Stimulated activated CD4-positive, alpha-beta T cell treated with anti-CD3 and anti-CD28 coated beads, Interleukin-2, amount 100 ng/mL, for 4 hours (primary cell): Measurements from ENCODE around the gene ENPP7.
A peak's percentile ranks its signal among the peaks of the same experiment; 100 is the strongest.

Experiments used
- DNase-seq: peaks from one replicate; pipeline ENCODE4 v3.0.0-alpha.2; 2020; ENCODE audit warnings: low read depth

ENPP7 gene

DNA sequence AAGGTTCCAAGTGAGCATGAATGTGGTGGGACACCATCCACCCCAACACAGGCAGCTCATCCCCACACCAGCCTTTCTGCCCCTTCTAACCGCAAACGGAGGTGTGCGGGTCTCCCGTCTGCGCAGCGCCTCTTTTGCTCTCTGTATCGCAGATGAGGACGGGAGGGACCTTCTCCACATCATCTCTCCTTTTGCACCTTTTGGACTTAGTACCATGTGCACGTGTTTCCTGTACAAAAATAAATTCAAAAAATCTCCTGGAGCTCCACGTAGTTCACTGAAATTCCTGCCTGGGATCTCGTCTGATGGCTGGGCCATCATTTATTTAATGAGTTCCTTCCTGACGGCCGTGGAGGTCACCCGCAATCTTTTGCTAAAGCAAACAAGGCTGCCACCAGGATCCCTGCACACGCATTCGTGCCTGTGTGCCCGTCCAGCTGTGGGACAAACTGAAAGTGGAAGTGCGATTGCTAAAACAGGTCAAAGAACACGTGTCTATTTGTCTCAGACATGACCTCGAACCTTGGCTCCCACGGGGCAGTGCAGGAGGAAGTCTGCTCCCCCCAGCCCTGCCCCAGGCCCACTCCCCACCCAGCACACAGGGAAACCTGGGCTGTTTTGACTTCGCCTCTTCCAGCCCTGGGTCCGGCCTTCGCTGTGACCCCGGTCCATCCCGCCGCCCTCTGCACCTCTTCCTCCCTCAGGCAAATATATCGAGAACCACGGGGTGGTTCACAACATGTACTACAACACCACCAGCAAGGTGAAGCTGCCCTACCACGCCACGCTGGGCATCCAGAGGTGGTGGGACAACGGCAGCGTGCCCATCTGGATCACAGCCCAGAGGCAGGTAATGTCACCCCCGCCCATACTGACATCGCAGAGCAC, 2.3 kb downstream of the ENPP7 start:
- DNase-seq, result peak; percentile 16

DNA sequence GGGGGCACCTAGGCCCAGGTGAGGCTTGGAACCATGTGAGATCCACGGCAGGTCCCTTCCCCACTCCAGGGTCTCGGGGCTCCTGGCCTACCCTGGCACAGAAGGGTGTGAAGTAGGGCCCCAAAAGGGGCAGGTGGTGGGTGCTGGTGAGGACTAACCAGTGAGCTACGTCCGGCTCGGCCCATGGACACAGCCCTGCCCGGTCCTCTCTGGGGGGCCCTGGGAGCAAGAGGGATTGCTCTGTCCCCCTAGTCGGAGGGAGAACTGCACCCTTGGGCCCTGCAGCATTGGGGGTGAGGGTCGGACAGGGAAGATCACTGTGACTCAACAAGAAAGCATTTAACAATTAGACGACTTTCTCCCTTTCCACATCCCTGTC, 2.9 kb downstream of the ENPP7 start:
- DNase-seq, result no peak

DNA sequence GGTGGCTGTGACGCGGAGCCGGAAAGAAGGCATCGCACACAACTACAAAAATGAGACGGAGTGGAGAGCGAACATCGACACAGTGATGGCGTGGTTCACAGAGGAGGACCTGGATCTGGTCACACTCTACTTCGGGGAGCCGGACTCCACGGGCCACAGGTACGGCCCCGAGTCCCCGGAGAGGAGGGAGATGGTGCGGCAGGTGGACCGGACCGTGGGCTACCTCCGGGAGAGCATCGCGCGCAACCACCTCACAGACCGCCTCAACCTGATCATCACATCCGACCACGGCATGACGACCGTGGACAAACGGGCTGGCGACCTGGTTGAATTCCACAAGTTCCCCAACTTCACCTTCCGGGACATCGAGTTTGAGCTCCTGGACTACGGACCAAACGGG, 4.4 kb downstream of the ENPP7 start:
- DNase-seq, result no peak

DNA sequence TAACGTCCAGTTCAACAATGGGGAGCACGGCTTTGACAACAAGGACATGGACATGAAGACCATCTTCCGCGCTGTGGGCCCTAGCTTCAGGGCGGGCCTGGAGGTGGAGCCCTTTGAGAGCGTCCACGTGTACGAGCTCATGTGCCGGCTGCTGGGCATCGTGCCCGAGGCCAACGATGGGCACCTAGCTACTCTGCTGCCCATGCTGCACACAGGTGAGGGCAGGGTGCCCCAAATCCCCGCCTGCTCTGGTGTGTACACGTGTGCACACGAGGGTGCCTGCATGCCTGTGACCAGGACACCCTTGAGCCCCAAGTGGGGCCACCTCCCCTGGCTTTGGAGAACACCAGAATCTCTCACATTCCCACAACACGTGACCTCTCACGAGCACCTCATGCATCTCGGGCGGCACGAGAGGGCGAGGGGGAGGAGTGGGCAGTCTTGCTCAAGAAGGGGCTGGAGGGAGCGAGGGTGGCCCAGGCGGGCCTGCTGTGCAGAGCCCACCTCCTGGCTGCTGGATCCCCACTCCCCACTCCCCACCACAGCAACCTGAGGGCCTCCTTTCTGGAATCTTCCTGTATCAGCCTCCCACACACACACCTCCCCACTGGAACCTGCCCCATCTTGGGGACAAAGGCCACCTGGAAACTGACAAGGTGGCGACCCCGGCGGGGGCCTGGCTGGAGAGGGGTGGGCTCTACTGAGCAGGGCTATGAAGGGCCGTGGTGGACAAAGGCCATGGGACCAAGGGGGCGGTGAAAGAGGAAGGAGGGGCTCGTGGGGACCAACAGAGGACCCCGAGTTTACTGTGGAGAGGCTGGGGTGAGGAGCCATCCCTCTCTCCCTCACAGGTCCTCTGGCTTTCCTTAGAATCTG, 6.5 kb downstream of the ENPP7 start:
- no peak for DNase-seq

DNA sequence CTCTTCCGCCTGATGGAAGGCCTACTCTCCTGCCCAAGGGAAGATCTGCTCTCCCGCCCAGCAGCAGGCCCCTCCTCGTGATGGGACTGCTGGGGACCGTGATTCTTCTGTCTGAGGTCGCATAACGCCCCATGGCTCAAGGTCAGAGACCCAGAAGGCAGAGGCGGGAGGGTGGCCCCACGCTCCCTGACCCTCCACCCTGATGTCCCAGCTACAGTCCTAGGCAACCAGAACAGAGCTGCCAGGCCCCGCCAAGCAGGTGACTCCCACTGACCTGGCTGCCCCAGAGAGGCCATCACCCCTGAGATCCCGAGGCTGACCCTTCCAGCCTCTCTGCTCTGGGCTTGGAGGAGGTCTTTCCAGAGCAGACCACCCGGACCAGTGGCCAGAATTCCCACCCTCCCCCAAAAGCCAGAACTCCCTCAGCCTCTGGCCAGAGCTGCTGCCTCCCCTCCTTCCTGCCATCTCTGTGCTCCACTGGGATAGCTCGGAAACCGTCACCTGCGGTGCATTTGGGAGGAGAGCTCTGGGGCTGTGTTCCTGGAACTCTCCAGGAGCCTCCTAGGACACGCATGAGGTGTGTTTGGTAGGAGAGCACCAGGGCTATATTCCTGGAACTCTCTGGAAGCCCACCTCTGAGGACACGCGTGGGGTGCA, 7.3 kb downstream of the ENPP7 start:
- no peak for DNase-seq

DNA sequence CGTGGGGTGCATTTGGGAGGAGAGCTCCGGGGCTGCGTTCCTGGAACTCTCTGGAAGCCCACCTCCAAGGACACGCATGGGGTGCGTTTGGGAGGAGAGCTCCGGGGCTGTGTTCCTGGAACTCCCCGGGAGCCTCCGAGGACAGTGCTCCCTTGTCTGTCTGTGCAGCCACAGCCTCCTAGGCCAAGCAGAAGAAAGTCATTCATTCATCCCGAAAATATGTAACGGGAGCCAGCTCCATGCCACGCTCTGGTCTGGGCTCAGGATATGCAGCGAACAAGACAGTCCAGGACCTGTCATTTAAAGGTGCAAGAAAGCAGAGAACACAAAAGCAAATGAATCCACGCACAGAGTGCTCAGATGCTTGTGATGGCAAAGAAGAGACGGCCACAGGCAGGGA, 7.9 kb downstream of the ENPP7 start:
- no peak for DNase-seq

DNA sequence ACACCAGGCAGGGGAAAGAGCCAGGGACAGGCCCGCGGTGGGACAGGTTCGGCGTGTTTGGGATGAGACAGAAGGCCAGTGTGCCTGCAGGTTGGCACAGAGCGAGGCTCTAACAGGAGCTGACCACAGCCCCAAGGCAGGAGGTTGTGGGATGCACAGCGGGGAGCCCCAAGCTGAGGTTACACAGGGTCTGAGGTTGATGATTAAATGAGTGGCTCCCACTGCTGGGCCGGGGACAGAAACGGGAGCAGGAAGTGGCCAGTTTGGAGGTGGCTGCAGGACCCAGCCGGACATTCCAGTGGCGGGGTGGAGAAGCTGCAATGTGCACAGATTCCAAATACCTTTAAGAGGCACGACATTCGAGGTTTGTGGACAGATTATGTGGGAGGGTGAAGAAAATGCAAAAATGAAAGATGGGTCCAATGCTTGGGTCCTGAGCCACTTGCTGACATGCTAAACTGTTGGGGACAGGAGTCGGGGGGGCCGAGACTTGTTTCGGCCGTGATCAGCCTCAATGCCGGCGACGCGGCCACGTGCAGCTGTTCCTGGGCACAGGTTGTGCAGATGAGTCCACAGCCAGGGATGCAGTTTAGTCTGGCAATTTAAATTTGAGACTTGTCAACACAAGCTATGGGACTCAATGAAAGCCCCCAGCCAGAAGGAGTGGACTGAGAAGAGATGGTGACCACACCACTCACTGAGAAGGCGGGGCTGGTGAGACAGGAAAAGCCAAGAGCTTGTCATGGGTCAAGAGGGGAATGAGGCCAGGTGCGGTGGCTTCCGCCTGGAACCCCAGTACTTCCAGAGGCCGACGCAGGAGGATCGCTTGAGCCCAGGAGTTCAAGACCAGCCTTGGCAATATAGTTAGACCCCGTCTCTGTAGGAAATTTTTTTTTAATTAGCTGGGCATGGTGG, 8.7 kb downstream of the ENPP7 start:
- no peak for DNase-seq

DNA sequence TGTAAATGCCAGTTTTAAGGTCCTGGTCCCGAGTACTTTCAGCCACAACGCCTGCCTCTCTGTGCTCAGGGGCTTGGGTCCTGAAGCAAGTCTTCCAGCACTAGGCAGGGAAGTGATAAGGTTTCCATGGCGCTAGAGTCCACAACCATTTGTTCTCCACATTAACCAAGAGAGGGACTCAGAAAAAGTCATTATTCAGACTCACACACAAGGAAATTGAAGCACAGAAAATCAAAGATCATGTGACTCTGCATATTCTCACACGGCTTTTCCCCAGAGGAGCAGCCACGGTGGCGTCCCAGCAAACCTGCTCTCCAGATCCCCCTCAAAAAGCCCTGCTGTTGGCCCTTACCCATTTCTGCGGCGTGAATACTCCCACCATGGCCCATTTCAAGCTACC, 9.7 kb downstream of the ENPP7 start:
- DNase-seq, result no peak

DNA sequence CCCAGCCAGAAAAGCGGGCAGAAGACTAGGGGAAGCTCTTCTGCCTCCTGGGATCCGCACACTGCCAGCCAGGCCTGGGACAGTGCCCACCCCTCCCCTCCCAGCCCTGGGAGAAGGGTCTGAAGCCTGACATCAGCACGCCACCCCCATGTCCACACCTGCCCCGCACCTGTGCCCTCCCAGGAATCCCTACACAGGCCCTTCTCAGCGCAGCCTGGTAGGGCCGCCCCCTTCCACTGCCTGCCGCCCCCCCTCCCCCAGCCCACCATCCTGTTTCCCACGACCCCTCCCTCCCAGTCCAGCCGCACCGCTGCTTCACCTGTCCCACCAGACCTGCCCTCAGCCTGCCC, 10.6 kb downstream of the ENPP7 start:
- DNase-seq, result no peak

DNA sequence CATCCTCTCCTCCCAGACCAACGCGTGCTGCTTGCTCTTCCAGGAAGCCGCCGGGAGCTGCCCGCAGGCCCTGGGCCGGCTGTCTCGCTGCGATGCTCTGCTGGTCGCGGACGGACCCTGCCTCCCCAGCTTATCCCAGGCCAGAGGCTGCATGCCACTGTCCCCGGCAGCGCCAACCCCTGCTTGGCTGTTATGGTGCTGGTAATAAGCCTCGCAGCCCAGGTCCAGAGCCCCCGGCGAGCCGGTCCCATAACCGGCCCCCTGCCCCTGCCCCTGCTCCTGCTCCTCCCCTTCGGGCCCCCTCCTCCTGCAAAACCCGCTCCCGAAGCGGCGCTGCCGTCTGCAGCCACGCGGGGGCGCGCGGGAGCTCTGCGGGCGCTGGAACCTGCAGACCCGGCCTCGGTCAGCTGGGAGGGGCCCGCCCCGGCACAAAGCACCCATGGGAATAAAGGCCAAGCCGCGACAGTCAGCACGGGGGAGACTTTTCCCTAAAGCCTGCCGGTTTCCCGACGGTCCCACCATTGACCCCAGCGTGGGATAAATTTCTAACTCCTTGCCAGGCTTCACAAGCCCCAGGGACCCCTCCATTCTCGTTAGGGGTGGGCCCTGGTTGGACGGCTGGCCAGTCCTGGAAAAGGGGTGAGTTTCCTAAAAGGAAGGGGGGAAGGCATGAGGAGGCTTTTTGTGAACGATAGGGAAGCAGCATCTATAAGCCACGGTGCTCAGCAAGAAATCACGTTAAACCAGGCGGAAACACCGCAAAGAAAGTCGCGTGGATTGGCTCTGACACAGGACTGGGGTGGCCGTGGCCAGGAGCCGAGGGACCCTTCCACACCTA, 11.2 kb downstream of the ENPP7 start:
- peak; percentile 58 for DNase-seq

DNA sequence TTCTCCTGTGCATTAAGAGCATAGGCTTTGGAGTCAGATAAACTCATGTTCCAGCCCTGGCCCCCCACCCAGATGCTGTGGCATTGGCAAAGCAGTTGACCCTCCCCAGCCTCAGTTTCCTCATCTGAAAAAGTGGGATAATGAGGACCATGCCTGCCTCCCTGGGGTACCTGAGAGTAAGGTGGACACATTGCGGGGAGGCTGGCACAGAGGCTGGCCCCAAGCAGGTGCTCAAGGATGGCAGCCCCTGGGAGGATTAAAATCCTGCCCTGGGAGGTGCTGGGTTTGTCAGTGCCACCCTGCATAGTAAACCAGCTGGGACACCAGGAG, 11.8 kb downstream of the ENPP7 start:
- no peak for DNase-seq

DNA sequence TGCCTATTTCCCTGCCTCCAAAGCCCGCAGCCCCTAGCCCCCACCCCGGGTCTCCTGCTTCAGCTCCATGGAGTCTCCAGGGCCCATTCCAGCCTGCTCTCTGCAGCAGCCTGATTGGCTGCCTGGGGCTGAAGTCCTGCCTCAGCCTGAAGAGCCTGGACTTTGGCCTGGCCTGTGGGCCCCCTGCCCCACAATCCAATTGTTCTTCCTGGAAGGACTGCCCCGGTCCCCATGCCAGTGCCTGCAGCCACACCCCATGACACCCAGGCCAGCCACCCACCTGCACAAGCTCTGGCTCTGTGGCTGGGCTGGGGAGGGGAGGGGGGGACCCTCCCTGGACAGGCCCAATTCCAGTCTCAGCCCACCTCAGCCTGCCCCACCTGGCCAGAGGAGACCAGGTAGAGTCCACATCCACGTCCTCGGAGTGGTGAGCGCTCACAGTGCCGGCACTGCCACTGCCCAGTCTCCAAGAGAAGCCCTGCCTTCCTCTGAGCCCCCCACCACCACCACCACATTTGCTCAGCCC, 12.3 kb downstream of the ENPP7 start:
- DNase-seq, result no peak

DNA sequence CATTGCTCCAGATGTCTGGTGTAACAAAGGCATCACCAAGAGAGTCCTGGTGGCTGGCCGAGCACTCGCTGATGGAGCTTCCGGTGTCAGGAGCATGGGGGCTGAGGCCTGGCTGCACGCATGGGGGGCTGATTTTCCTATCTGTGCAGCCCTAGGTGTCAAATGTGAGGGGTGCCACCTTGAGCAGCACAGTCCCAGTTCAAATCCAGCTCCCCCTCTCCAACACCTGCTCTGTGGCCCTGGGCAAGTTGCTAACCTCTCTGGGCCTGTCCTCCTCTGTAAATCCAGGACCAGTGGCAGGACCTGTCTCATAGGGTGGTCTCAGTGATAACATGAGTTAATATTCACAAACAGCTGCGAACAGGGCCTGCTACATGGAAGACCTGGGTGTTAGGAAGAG, 12.9 kb downstream of the ENPP7 start:
- no peak for DNase-seq

DNA sequence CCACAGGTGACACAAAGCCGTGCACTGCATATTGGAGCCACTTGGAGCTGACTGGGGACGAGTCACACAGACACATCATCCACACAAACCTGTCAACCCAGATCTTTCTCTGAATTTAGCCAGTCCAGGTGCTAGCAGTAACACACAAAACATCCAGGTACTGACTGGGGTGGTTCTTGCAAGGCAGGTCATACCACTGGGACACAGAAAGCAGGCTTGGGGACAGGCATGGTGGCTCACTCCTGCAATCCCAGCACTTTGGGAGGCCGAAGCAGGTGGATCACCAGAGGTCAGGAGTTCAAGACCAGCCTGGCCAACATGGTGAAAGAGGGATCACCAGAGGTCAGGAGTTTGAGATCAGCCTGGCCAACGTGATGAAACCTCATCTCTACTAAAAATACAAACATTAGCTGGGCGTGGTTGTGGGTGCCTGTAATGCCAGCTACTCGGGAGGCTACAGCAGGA, 14.9 kb downstream of the ENPP7 start:
- DNase-seq, result no peak

DNA sequence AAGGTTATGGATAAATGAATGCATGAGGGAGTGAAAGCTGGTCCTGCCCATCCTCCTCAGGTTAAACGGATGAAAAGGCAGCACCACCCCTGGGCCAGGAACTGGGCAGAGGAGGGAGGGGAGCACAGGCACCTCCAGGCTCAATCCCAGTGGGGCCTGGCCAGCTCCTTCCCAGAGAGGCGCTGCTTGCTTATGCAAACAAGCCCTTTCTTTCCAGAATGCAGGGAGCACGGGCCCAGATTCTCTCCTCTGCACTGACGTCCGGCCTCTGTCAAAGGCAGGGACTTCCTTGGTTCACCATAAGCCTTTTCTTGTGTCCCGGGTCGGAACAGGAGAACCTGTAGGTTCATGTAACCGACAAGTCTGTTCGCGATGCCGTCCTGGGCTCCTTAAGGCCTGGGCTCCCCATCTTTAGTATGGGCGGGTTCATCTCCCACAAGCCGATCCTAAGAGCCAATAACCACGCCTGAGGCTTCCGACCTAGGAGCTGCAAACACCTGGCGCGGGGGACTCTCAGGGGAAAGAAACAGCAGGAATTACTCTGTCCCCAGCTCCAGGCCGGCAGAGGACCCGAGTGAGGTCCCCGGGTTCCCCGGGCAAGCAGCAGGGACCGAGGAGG, 16.3 kb downstream of the ENPP7 start:
- no peak for DNase-seq

DNA sequence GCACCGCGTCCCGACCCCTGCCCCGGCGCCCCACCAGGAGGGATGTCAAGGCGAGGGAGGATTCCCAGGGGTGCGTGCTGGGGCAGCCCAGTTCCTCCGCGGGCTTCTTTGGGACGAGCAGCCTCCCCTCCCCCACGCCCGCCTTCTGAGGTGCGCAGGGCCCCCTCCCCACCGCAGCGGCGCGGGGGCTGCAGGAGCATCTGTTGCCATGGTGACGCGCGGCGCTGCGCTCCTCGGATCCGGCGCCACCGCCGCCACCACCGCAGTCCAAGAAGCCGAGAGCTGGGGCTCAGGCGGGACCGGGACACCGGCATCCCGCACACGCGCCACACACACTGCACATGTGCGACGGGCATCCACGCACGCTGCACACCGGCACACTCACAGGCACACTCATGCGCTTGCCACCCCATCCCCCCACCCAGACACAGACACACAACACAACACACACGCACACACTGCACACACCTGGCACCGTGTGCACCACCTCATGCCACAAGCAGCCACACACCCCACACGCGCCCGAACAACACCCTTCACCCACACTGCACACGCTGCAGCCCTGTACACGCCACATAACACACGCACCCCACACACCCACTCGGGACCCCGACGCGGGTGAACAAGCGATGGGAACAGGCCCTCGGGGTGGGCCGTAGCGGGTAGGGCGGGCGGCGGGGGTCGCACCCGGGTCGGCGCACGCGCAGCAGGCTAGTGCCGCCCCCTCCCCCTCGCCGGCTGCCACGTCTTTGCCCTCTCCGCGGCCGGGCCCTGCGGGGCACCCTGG, 17.0 kb downstream of the ENPP7 start:
- no peak for DNase-seq

DNA sequence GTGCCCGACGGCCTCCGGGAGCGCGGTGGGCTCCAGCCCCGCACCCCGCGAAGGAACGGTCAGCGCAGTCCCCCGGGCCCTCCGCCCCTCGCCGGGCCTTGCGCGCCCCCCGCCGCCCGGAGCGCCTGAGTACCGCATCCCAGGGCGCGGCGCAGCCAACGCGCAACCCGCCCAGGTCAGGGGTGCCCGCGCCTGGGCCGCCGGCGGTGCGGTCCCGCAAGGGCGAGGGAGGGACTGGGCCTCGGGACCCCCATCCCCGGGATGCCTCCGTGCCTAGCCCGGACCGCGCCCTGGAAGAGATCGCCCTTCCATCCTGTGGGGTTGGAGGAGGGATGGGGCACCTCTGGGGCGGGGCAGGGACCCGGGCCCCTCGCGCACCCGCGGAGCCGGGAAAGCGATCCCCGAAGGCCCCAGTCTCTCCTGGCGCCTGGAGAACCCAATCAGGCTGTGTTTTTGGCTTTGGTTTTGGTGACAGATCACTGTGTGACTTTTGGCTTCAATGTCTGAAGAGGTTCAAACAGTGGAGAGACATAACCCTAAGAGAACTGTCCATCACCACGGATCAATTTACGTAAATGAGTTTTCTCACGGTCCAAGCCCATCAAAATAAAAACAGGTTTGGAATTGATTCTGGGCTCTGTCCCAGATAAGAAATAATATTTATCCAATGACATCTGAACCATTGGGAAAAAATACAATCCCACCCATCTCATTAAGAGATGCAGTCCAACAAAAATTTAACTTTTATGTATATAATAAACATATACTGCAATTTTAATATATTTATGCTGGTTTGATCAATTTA, 17.8 kb downstream of the ENPP7 start:
- DNase-seq, result no peak

DNA sequence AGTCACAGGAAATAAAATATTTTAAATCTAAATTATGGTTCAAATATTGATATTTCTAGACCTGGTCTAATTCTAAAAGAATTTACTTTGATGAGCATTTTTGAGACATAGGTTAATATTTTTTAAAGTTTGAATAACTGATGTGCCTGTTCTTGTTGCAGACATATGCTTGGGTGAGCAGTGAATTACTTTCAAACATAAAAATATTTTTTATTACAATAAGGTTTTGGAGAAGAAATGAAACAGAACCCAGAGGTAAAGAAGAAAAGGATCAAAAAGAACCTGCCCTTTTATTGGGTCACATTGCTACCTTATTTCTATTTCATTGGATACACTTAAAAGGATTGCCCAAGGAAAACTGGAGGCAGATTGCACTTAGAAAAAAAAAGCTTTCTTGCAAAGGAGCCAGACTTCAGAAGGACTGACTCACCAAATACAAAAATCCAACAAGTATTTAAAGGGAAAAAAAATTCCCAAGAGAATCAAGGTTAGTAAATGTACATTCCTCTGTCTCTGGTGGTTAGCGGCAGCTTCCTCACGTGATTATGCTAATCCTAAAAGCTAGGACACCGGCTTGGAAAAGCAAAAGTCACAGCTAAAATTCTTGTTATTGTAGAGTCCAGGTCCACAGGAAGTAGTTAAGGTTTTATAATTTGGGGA, 18.5 kb downstream of the ENPP7 start:
- DNase-seq, result no peak
